HG02623 (cell line): ENCODE results near the gene VNN1.
A peak's percentile ranks its signal among the peaks of the same experiment; 100 is the strongest.
"Not testable (repeated sequence)": the region's sequence is repeated elsewhere in the genome, so short reads cannot be mapped to it uniquely, and the experiment has no call there.

Experiments
- ATAC-seq: cut with Tn5 transposase; IDR thresholded peaks from one replicate; pipeline ENCODE4 v1.9.1; 2021; ENCODE audit warnings: moderate library complexity; ENCODE audit not compliant: unreplicated experiment

Gene VNN1

DNA sequence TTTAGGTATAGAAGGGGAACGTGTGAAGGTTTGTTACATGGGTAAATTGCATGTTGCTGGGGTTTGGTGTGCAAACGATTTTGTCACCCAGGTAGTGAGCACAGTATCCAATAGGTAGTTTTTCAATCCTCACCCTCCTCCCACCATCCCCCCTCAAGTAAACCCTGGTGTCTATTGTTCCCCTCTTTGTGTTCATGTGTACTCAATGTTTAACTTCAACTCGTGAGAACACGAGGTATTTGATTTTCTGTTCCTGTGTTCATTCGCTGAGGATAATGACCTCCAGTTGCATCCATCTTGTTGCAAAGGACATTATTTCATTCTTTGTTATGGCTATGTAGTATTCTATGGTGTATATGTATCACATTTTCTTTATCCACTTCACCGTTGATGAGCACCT lies 11.6 kb upstream of the VNN1 start:
- ATAC-seq: peak; percentile 12

DNA sequence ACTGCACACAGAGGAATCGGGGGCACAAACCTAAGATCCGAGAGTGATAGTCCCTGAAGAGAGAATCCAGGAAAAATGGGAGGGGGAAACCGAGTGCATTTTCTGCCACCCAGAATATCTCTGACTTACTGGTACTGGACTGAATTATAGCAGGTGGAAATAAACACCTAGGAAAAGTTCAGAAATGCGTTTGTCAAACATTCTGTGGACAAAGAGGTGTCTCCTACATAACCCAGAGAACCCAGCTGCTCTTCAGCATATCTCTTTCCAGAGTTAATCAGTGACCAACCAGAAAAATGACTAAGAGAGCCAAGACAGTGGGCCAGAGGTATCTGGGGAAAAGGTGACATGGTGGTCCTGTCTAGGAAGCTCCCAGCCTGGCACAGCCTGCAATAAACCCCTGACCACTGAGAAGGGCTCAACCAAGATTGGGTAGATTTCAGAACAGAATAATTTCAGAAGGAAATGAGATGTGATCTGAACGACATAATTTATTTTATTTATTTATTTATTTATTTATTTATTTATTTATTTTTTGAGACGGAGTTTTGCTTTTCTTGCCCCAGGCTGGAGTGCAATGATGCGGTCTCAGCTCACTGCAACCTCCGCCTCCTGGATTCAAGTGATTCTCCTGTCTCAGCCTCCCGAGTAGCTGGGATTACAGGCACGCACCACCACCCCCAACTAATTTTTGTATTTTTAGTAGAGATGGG lies 6.0 kb upstream of the VNN1 start:
- ATAC-seq: no peak

GRCh38 chr6:132715881-132716637 lies 2.2 kb upstream of the VNN1 start:
- no peak for ATAC-seq

GRCh38 chr6:132715204-132715603 lies 1.3 kb upstream of the VNN1 start:
- ATAC-seq: no peak

GRCh38 chr6:132714160-132714559 lies 305 bp upstream of the VNN1 start:
- ATAC-seq: no peak

GRCh38 chr6:132712366-132712765 lies 1.5 kb downstream of the VNN1 start:
- ATAC-seq: no peak

DNA sequence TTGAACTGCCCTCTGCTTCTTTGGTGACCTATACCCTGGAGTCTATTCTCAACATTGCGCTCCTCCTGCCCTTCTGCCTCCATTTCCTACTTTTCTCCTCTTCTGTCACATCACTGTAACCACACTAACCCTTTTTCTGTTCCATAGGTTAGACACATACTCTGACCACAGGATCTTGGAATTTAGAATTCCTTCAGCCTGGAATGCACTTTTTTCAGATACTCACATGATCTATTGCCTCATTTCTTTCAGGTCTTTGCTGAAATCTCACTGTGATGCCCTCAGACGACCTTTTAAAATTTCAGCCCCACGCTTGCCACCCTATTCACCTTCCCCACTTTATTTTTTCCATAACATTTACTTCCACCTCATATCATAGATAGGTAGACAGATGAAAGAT lies 5.1 kb downstream of the VNN1 start:
- ATAC-seq: no peak

GRCh38 chr6:132708002-132708401 lies 5.9 kb downstream of the VNN1 start:
- no peak for ATAC-seq

GRCh38 chr6:132706756-132707155 lies 7.1 kb downstream of the VNN1 start:
- not testable (repeated sequence) for ATAC-seq

GRCh38 chr6:132703936-132704335 lies 9.9 kb downstream of the VNN1 start:
- no peak for ATAC-seq

DNA sequence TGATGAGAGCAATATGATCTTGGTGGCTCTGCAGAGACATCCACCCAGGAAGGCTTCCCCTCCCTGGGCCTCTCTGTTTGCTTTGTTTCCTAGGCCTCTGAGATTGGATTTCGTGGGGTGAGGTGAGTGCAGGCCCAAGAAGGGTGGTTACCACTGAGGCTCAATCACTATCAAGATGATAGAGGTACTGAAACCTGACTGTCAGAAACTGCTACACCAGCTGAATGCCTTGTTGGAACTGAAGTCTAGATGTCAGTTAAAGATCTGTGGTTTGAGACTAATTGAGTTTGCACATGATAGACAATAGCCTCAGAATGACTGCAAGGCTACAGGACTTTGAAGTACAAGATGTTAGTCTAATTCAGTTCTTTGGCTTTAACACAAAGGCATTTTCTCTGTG lies 15.2 kb downstream of the VNN1 start:
- ATAC-seq: peak; percentile 73

- ATAC-seq: no peak
These were observed 18.1 kb downstream of the VNN1 start for GRCh38 chr6:132695773-132696172.

DNA sequence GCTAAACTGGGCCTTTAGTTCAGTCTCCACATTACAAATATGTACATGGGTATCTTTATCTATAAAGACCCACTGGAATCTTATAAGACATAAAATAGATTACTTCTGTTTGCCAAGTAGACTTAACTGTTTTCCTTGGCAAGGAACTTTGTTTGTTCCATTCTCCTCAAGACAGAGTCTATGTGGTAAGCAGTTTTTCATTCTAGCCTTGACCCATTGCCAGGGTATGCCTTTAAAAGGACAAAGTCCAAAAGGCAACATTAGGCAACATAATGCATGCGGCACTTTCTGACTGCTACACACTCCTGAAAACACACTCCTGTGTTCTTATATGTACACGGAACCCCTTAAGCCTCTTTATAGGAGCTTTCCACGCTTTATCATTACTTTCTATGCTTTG lies 20.4 kb downstream of the VNN1 start:
- no peak for ATAC-seq

GRCh38 chr6:132690678-132691077 lies 23.2 kb downstream of the VNN1 start:
- ATAC-seq: no peak

GRCh38 chr6:132687306-132687705 lies 26.5 kb downstream of the VNN1 start:
- no peak for ATAC-seq

GRCh38 chr6:132686531-132686930 lies 27.3 kb downstream of the VNN1 start:
- no peak for ATAC-seq

GRCh38 chr6:132685009-132685408 lies 28.8 kb downstream of the VNN1 start:
- ATAC-seq: no peak

GRCh38 chr6:132684272-132684671 lies 29.6 kb downstream of the VNN1 start:
- no peak for ATAC-seq

DNA sequence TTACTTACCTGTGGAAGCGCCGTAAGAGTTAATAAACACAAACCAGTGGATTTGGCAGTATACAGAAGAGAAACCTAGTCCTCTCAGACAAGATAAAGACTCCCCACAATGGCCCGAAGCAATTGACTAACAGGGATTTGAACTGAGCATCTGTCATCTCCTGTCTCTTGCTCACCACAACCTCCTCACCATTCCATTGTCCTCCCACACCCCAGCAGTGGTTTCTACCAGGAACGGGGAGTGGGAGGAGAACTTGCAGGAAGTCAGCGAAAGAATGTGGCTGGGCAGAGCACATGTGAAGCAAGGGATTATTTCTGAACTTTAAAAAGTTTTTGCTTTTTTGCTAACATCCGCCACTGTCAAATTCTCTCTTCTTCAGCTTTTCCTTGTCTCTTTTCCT lies 30.3 kb downstream of the VNN1 start:
- no peak for ATAC-seq

DNA sequence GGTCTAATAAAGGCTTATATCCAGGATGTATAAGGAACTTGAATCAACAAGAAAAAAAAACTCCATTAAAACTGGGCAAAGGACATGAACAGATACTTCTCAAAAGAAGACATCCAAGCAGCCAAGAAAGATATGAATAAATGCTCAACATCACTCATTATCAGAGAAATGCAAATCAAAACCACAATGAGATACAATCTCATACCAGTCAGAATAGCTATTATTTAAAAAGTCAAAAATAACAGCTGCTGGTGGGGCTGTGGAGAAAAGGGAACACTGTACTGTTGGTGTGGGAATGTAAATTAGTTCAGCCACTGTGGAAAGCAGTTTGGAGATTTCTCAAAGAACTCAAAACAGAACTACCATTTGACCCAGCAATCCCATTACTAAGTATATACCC lies 34.8 kb downstream of the VNN1 start:
- ATAC-seq: peak; percentile 64

DNA sequence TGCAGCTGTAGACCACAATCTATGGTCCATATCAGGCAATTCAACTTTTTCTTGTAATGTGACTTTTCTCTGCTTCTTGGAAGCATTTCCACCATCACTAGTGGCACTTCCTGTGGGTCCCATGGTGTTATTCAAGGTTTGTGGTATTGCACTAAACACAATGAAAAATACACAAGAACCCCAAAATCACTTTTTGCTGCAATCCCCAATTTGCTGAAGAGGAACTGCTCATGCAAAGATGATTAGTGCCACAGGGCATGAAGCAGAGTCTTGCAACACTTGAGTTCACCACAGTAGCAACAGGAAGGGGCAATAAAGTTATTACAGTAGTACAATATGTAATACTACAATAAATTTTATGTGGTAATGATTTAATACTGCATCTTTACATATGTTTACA lies 38.1 kb downstream of the VNN1 start:
- ATAC-seq: no peak

DNA sequence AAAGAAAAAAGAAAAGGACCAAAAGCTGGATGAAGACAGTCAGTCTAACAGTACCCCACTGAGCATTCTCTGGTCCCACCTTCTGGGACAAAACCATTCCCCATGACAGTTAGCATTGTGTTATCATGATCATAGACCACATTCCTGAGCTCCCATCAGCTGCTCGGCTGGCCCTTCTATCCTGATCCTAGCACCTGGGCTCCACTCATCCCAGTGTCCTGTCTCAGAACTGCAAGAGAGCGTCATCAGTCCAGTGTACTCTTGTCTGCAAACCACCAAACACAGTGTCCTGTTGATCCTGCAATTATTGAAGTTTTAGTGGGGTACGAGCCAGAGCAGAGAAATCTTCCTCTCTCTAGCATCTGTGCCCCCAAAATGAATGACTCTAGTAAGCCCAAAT lies 38.9 kb downstream of the VNN1 start:
- ATAC-seq: no peak
